HG03135 (cell line): ENCODE results near the gene TRAPPC12.
"Not testable (repeated sequence)": the region's sequence is repeated elsewhere in the genome, so short reads cannot be mapped to it uniquely, and the experiment has no call there.

Source experiments
- ATAC-seq: cut with Tn5 transposase; IDR thresholded peaks from one replicate; pipeline ENCODE4 v1.9.1; 2021; ENCODE audit warnings: mild to moderate bottlenecking, moderate library complexity; ENCODE audit not compliant: unreplicated experiment

Gene TRAPPC12

GRCh38 chr2:3368261-3368722, 11.2 kb upstream of the TRAPPC12 start:
- no peak for ATAC-seq

GRCh38 chr2:3369340-3370181, 9.9 kb upstream of the TRAPPC12 start:
- ATAC-seq = not testable (repeated sequence)

- no peak for ATAC-seq
These were observed 2.7 kb upstream of the TRAPPC12 start for GRCh38 chr2:3376821-3377220.

GRCh38 chr2:3377279-3377611, 2.2 kb upstream of the TRAPPC12 start:
- ATAC-seq = peak; percentile 30

- peak; percentile 81 for ATAC-seq
These were observed 1.7 kb upstream of the TRAPPC12 start, which contains the start of gene EIPR1 for GRCh38 chr2:3377612-3378432. Gene EIPR1, minus strand, starts transcription at chr2:3377818. Its CDS starts 129 bp downstream, at chr2:3377689.

GRCh38 chr2:3379339-3379646, 201 bp upstream of the TRAPPC12 start:
- ATAC-seq = no peak

- ATAC-seq = no peak
These were observed 7.0 kb downstream of the TRAPPC12 start for GRCh38 chr2:3386448-3386958.

GRCh38 chr2:3387011-3387410, 7.5 kb downstream of the TRAPPC12 start:
- no peak for ATAC-seq

- no peak for ATAC-seq
These were observed 8.3 kb downstream of the TRAPPC12 start for GRCh38 chr2:3387644-3388411.

GRCh38 chr2:3388412-3388738, 8.9 kb downstream of the TRAPPC12 start:
- ATAC-seq = no peak

GRCh38 chr2:3389193-3389592, 9.7 kb downstream of the TRAPPC12 start:
- no peak for ATAC-seq

GRCh38 chr2:3390041-3390440, 10.5 kb downstream of the TRAPPC12 start:
- ATAC-seq = no peak

GRCh38 chr2:3392216-3392615, 12.7 kb downstream of the TRAPPC12 start:
- no peak for ATAC-seq

GRCh38 chr2:3396920-3397559, 17.5 kb downstream of the TRAPPC12 start:
- no peak for ATAC-seq

- no peak for ATAC-seq
These were observed 19.4 kb downstream of the TRAPPC12 start for GRCh38 chr2:3398857-3399256.

GRCh38 chr2:3399381-3399780, 19.9 kb downstream of the TRAPPC12 start:
- ATAC-seq = no peak

- ATAC-seq = no peak
These were observed 20.3 kb downstream of the TRAPPC12 start for GRCh38 chr2:3399829-3400228.

GRCh38 chr2:3403587-3404334, 24.3 kb downstream of the TRAPPC12 start:
- ATAC-seq = peak; percentile 97

- ATAC-seq = no peak
These were observed 24.9 kb downstream of the TRAPPC12 start for GRCh38 chr2:3404349-3404894.

GRCh38 chr2:3405307-3405706, 25.8 kb downstream of the TRAPPC12 start:
- ATAC-seq = no peak
